Endothelial cell of umbilical vein (primary cell): ENCODE data around the gene POLRMT. TPM values are rescaled to one million over a fixed set of nuclear protein-coding genes. Genes with fewer than 3 reads are reported as not detected.

Experiments
- BruUV-seq: library from RNA; stranded (reverse); fragments of 400-500 nt; replicated peaks from 2 replicates; lab custom pipeline; 2021; lab: Mats Ljungman, UMichigan
- CTCF ChIA-PET: fragments of 300-600, 350-600 bp; sonication (Branson Sonifier 250); formaldehyde crosslinking; loops from one replicate; lab custom pipeline; 2021; ENCODE audit warnings: antibody characterized with exemption, inconsistent platforms; lab: Charles Lee
- POLR2A ChIA-PET: fragments of 300-600, 350-600 bp; sonication (Branson Sonifier 250); formaldehyde crosslinking; loops from one replicate; lab custom pipeline; 2021; ENCODE audit warnings: antibody characterized with exemption, inconsistent platforms; lab: Charles Lee
- DNase-seq: peaks from one replicate; pipeline ENCODE4 v3.0.0-alpha.2; 2011; ENCODE audit warnings: low read depth, low spot score
- FAIRE-seq: peaks from 2 replicates; lab custom pipeline; 2011; peaks lifted over from hg19 to GRCh38; lab: Jason Lieb, UNC
- H2AFZ ChIP-seq: 2 replicates; pipeline ENCODE4 v1.6.0; 2012; ENCODE audit warnings: low read depth, low read length, control low read depth, inconsistent platforms
- H3K27ac ChIP-seq: 2 replicates; pipeline ENCODE4 v1.5.1; 2011; ENCODE audit warnings: low read depth, mild to moderate bottlenecking, control low read depth, low read length, moderate library complexity; ENCODE audit not compliant: insufficient read depth
- H3K27me3 ChIP-seq, 2 experiments: 2 replicates each; pipeline versions ENCODE4 v1.6.0 to v1.6.1; 2011; ENCODE audit warnings: low read length in 2 of 2, mixed read lengths in 1 of 2; ENCODE audit not compliant: control insufficient read depth in 2 of 2, insufficient read depth in 2 of 2
- H3K36me3 ChIP-seq, 2 experiments: 2 replicates in 1 of 2; 3 replicates in 1 of 2; pipeline ENCODE4 v1.5.1; 2011; ENCODE audit warnings: low read length in 2 of 2, mild to moderate bottlenecking in 1 of 2, moderate library complexity in 1 of 2; ENCODE audit not compliant: control insufficient read depth in 2 of 2, insufficient read depth in 2 of 2; ENCODE audit errors: extremely low read depth in 1 of 2
- H3K4me1 ChIP-seq: 3 replicates; pipeline ENCODE4 v1.5.1; 2011; ENCODE audit warnings: mild to moderate bottlenecking, low read length; ENCODE audit not compliant: control insufficient read depth, insufficient read depth; ENCODE audit errors: extremely low read depth
- H3K4me2 ChIP-seq: 2 replicates; pipeline ENCODE4 v1.6.1; 2011; ENCODE audit warnings: low read length, control low read depth, mixed read lengths; ENCODE audit not compliant: insufficient read depth
- H3K4me3 ChIP-seq, 3 experiments: fragments of 200-600 bp in 1 of 3; sonication (generic), shearing (Covaris generic) in 1 of 3; replicated peaks in 1 of 3; 2 replicates each; pipeline ENCODE4 v1.5.1; 2011 to 2016; ENCODE audit warnings: control low read depth in 3 of 3, low read length in 3 of 3, mild to moderate bottlenecking in 2 of 3, inconsistent platforms in 1 of 3, low read depth in 1 of 3, moderate library complexity in 1 of 3; ENCODE audit not compliant: insufficient read depth in 1 of 3
- H3K79me2 ChIP-seq: 2 replicates; pipeline ENCODE4 v1.6.0; 2012; ENCODE audit warnings: low read length, inconsistent platforms; ENCODE audit not compliant: control insufficient read depth, insufficient read depth
- H3K9ac ChIP-seq: replicated peaks from 2 replicates; pipeline ENCODE3; 2011; ENCODE audit warnings: low read length, control low read depth; ENCODE audit not compliant: insufficient read depth; ENCODE audit errors: extremely low read depth
- H3K9me1 ChIP-seq: replicated peaks from 3 replicates; pipeline ENCODE4 v1.6.0; 2011; ENCODE audit warnings: mild to moderate bottlenecking, low read length; ENCODE audit not compliant: control insufficient read depth, insufficient read depth; ENCODE audit errors: extremely low read depth
- H3K9me3 ChIP-seq: replicated peaks from 2 replicates; pipeline ENCODE4 v1.5.1; 2012; ENCODE audit warnings: low read length, inconsistent platforms; ENCODE audit not compliant: control insufficient read depth, insufficient read depth
- H4K20me1 ChIP-seq: replicated peaks from 2 replicates; pipeline ENCODE3; 2011; ENCODE audit warnings: mild to moderate bottlenecking, low read length; ENCODE audit not compliant: control insufficient read depth, insufficient read depth; ENCODE audit errors: extremely low read depth
- CTCF ChIP-seq, 2 donors: IDR thresholded peaks; 1 replicate in 1 of 2; 2 replicates in 1 of 2; pipeline ENCODE4 v1.5.1; 2011; ENCODE audit warnings: low read length in 2 of 2, mild to moderate bottlenecking in 2 of 2, moderate library complexity in 2 of 2, control low read depth in 1 of 2, inconsistent platforms in 1 of 2, low read depth in 1 of 2; ENCODE audit not compliant: insufficient read depth in 1 of 2; ENCODE audit errors: extremely low read depth in 1 of 2
- EZH2 ChIP-seq: IDR thresholded peaks from 2 replicates; pipeline ENCODE4 v1.6.1; 2012; ENCODE audit warnings: borderline replicate concordance, low read depth, mild to moderate bottlenecking, moderate library complexity, low read length, inconsistent platforms; ENCODE audit not compliant: severe bottlenecking
- GATA2 ChIP-seq: IDR thresholded peaks from 2 replicates; pipeline ENCODE4 v1.7.0; 2011; ENCODE audit warnings: low read depth, mild to moderate bottlenecking, moderate library complexity, mixed read lengths, low read length; ENCODE audit not compliant: insufficient read length, insufficient read depth
- POLR2AphosphoS5 ChIP-seq: IDR thresholded peaks from 2 replicates; pipeline ENCODE4 v1.6.1; 2012; ENCODE audit warnings: low read depth, mild to moderate bottlenecking, control low read depth, low read length, moderate library complexity; ENCODE audit not compliant: insufficient read depth
- dilution Hi-C: fragments of 300-500 bp; cut with MboI; formaldehyde crosslinking; loops from one replicate; pipeline ENCODE4 v1.15.0; 2019; ENCODE audit warnings: low sequenced_read_pairs; ENCODE audit not compliant: extremely low pct_ligation_motif_present
- intact Hi-C: fragments of 100-400 bp; cut with micrococcal nuclease; formaldehyde crosslinking; loops from one replicate; pipeline ENCODE4 v1.10.0; 2022
- polyA plus RNA-seq, 4 experiments: library from polyadenylated mRNA; depleted of rRNA in 3 of 4; stranded (reverse) in 3 of 4; unstranded in 1 of 4; fragments of >200 nt; gene quantifications; 2 replicates each; pipeline versions ENCODE4 v1.2.1 to v1.2.3, GENCODE V29; 2011 to 2012; ENCODE audit warnings: missing spikeins in 1 of 4
- total RNA-seq: library from RNA; stranded (reverse); gene quantifications from 2 replicates; pipeline ENCODE4 v1.2.3, GENCODE V29; 2021
- TF ChIP-seq, protein P1 (sequence below): IDR thresholded peaks from 2 replicates; pipeline ENCODE4 v1.6.1; 2011; ENCODE audit not compliant: insufficient read depth, insufficient read length

POLRMT gene
- total and polyA plus RNA-seq, 2 donors (not counting 3 experiments of a cell fraction or from before 2014, with no cell fraction given), result 38.9 to 50.6 TPM

GRCh38 chr19:680287-681028 is 47.1 kb upstream of the POLRMT start:
- intact Hi-C loops (loop anchor here (1.0 kb wide), 3 partner anchors 17 to 48 kb away; partner anchors contain the start of gene RNF126), dilution Hi-C loops (no loop called here)
- H3K9me3 ChIP-seq, result no peaks in the 10 kb centered on the region
- peak; percentile 98 for FAIRE-seq
- peak overlapping the region; percentile 31 to 55 (median 49) for H3K4me3 ChIP-seq
- H2AFZ ChIP-seq, result peak overlapping the region; percentile 73
- BruUV-seq, result no TSS peak
- ChIA-PET POLR2A (interaction anchor here (0.6 kb wide), 1 partner anchor 18 kb away, joined by 3 read pairs; the partner anchor contains the start of gene RNF126), CTCF (interaction anchor here (1.2 to 2.5 kb wide), 8 partner anchors 11 to 96 kb away, joined by 3 to 12 read pairs (median 6); no protein-coding TSS in a partner anchor)
- H3K27ac ChIP-seq, result peak overlapping the region; percentile 77
- H3K4me1 ChIP-seq, result peaks cover 16% of the 10 kb centered on the region
- no peaks in the 10 kb centered on the region for H3K27me3 ChIP-seq
- peak overlapping the region; percentile 56 for H3K4me2 ChIP-seq
- H3K9ac ChIP-seq, result peak overlapping the region; percentile 79
- no peaks in the 10 kb centered on the region for H3K36me3 ChIP-seq
- H3K9me1 ChIP-seq, result no peaks in the 10 kb centered on the region
- H4K20me1 ChIP-seq, result no peaks in the 10 kb centered on the region
- TF ChIP-seq, protein P1, sequence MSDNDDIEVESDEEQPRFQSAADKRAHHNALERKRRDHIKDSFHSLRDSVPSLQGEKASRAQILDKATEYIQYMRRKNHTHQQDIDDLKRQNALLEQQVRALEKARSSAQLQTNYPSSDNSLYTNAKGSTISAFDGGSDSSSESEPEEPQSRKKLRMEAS, result peak; percentile 10
- peak; percentile 33 to 52 for TF ChIP-seq CTCF (IDR thresholded peaks at IDR 0.05; ENCODE audit: extremely low read depth in 1 of 2, insufficient read depth in 1 of 2, low read depth in 1 of 2, low read length in 2 of 2)
- no peak for TF ChIP-seq GATA2
- no peak for TF ChIP-seq EZH2
- TF ChIP-seq POLR2AphosphoS5, result peak; percentile 88
- DNase-seq, result peak; percentile 99
- peaks cover 12% of the 10 kb centered on the region for H3K79me2 ChIP-seq
